HL-60/S4 (cell line): ENCODE data around the gene MKNK1.

Experiments used
- in situ Hi-C: fragments of 300-500 bp; cut with MboI; formaldehyde crosslinking; loops from 2 replicates; pipeline ENCODE4 v1.14.3; 2022; ENCODE audit warnings: low sequenced_read_pairs

The MKNK1 gene

DNA sequence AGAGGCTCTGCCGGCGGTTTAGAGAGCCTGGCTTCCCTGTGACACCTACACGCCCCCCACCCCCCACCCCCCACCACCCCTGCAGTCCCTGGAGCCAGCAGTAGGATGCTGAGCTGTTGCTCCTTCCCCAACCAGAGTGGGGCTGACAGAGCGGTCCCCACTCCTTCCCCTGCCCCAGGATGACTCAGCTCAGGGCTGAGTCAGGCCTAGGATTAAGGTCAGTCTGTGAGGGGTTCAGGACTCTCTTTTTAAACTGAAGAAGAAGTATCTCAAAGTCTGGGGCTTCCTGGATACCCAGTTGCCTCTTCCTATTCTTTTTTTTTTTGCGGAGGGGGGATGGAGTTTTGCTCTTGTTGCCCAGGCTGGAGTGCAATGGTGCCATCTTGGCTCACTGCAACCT is 95.3 kb downstream of the MKNK1 start:
- in situ Hi-C loops: no loop called here
